Peyer's patch (tissue), 4 donors: ENCODE measurements around the gene FIGN.

Experiments used
- CTCF ChIP-seq, 6 experiments: fragments of 450-650 bp in 4 of 6; fragments of 200-600 bp in 2 of 6; sonication (generic) in 1 of 6; IDR thresholded peaks; one replicate each; pipeline ENCODE4 v1.5.1; 2017 to 2019; ENCODE audit warnings: antibody characterized with exemption in 6 of 6, mild to moderate bottlenecking in 3 of 6, moderate library complexity in 1 of 6
- POLR2A ChIP-seq, 2 donors: fragments of 450-650 bp; IDR thresholded peaks; one replicate each; pipeline ENCODE4 v1.5.1; 2017; ENCODE audit warnings: antibody characterized with exemption in 2 of 2, mild to moderate bottlenecking in 2 of 2, moderate library complexity in 2 of 2

GRCh38 chr2:163593982-163594381 is 141.8 kb downstream of the FIGN start:
- TF ChIP-seq POLR2A (IDR thresholded peaks at IDR 0.05) = no peak
- no peak for TF ChIP-seq CTCF (IDR thresholded peaks at IDR 0.05)
